Cardiac fibroblast (primary cell): ENCODE data around the gene CAMSAP2.

ENCODE experiments used
- DNase-seq, 2 donors: peaks; one replicate each; pipeline versions ENCODE4 v3.0.0 to v3.0.0-alpha.2; 2010; ENCODE audit warnings: low read depth in 2 of 2
- H3K4me3 ChIP-seq, 2 donors: replicated peaks in 1 of 2; 1 replicate in 1 of 2; 2 replicates in 1 of 2; pipeline ENCODE4 v1.5.1; 2011; ENCODE audit warnings: low read depth in 2 of 2, low read length in 2 of 2, mild to moderate bottlenecking in 2 of 2, moderate library complexity in 1 of 2
- TF ChIP-seq, protein P1 (sequence below): IDR thresholded peaks from one replicate; pipeline ENCODE4 v1.5.1; 2011; ENCODE audit warnings: low read depth, mild to moderate bottlenecking, low read length, inconsistent platforms

CAMSAP2 gene

DNA sequence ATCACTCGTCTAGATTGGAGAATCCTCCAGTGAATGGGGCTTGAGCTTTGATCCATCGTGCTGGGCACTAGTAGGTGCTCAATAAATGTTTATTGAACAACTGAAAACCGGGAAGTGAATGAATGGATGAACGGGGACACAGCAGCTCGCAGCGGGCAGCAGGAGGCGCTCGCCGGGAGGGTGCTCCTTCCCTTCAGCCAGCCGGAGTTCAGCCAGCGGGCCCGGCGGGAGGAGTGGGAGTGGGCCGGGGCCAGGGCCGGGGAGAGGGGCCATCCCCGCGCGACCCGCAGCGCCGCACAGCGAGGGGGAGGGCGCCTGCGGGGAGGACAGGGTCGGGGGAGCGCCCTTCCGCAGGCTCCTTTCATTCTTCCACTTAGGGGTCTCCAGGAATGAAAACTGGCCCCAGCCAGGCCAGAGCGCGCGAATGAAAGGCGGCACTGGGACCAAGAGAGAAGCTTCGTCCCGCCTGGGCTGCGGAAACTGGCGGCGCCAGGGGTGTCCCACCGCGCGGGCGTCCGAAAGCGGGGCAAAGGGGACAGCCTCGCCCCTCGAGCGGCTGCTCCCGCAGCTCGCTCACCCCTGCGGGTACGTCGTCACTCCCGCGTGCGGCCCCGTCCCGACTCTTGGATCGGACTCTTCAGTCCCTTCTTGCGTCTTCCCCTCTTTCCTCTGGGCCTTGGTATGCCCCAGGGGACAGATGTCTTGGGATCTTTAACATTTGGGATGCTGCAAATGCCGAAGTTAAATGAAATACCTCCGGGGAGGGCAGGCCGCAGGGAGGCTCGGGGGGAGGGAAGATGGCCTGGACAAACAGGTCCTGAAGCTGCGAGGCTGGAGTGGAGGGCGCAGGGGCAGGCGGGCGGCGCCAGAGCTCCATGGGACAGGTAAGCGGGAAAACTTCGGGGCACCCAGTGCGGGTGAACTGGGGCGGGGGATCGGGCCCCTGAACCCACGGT lies 152.4 kb downstream of the CAMSAP2 start:
- DNase-seq = peak; percentile 43 to 56
- peak overlapping the region; percentile 49 to 51 for H3K4me3 ChIP-seq
- TF ChIP-seq, protein P1, sequence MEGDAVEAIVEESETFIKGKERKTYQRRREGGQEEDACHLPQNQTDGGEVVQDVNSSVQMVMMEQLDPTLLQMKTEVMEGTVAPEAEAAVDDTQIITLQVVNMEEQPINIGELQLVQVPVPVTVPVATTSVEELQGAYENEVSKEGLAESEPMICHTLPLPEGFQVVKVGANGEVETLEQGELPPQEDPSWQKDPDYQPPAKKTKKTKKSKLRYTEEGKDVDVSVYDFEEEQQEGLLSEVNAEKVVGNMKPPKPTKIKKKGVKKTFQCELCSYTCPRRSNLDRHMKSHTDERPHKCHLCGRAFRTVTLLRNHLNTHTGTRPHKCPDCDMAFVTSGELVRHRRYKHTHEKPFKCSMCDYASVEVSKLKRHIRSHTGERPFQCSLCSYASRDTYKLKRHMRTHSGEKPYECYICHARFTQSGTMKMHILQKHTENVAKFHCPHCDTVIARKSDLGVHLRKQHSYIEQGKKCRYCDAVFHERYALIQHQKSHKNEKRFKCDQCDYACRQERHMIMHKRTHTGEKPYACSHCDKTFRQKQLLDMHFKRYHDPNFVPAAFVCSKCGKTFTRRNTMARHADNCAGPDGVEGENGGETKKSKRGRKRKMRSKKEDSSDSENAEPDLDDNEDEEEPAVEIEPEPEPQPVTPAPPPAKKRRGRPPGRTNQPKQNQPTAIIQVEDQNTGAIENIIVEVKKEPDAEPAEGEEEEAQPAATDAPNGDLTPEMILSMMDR = peak; percentile 48

- H3K4me3 ChIP-seq = peak overlapping the region in 1 of 2 donors; percentile 51
- TF ChIP-seq, protein P1 = no peak
- DNase-seq = no peak
These were observed 153.1 kb downstream of the CAMSAP2 start for GRCh38 chr1:200891774-200892157.

DNA sequence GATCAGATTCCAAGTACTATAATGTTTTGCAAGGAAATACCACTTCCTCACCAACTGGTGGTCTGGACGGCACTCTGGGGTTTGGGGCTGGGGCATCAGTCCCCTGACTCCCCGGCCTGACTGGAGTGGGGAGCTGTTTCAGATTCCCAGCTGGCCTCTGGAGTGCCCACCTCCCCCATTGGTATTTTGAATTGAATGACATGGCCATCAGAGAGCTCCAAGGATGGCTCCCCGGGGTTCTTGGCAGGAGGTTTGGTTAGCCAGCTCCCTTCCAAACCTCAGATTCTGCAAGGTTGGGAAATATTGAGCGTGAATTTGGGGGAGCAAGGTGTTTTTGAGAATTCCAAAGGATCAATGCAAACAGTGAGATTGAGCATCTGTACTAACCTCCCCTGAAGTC lies 153.9 kb downstream of the CAMSAP2 start:
- H3K4me3 ChIP-seq = no peak overlapping the region
- TF ChIP-seq, protein P1 = no peak
- DNase-seq = no peak

DNA sequence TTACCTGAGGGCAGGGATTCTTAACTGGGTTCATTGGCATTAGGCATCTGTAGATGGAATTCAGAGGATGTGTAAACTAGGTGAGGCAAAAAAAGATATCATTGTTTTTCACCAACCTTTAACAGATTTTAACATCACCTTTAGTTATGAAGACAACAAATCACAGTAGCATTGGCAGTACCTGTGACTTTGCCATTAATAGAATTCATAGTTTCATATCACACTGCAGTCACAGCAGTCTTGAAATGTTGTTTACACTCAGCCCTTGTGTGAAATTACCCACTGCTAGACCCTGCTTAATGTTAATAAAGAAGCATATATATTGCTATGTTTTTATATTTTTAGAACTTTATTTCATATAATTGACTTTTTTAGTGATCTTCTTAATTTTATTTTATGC lies 154.3 kb downstream of the CAMSAP2 start:
- TF ChIP-seq, protein P1 = no peak
- H3K4me3 ChIP-seq = no peak overlapping the region
- no peak for DNase-seq

GRCh38 chr1:200893411-200893901 lies 154.8 kb downstream of the CAMSAP2 start:
- no peak for DNase-seq
- H3K4me3 ChIP-seq = no peak overlapping the region
- TF ChIP-seq, protein P1 = no peak

GRCh38 chr1:200894712-200895442 lies 156.2 kb downstream of the CAMSAP2 start, which contains the start of gene INAVA:
INAVA (plus strand) TSS chr1:200894900; CDS start chr1:200898401, 3,501 bp downstream.
- H3K4me3 ChIP-seq = no peak within 1 kb of the TSS
- TF ChIP-seq, protein P1 = no peak
- DNase-seq = no peak
